Upper lobe of left lung (tissue), 6 donors: Measurements from ENCODE around the gene CHCT1. TPM values are rescaled to one million over a fixed set of nuclear protein-coding genes. Genes with fewer than 3 reads are reported as not detected.
"Not testable (repeated sequence)": the region's sequence is repeated elsewhere in the genome, so short reads cannot be mapped to it uniquely, and the experiment has no call there.

Experiments used
- ATAC-seq, 2 donors: fragments of 200-7000 bp; cut with Tn5 transposase; one replicate each; pipeline ENCODE4 v1.9.1; 2022; ENCODE audit warnings: mild to moderate bottlenecking in 2 of 2, moderate library complexity in 2 of 2; ENCODE audit not compliant: low FRiP score in 2 of 2
- DNase-seq, 2 donors: peaks; one replicate each; pipeline ENCODE4 v3.0.0-alpha.2; 2019 to 2020
- H3K27ac ChIP-seq, 4 donors: fragments of 200-600 bp; sonication (generic); one replicate each; pipeline ENCODE4 v1.5.1; 2016 to 2019
- H3K27me3 ChIP-seq, 4 donors: fragments of 200-600 bp; sonication (generic); one replicate each; pipeline ENCODE4 v1.5.1; 2017 to 2019
- H3K36me3 ChIP-seq, 4 donors: fragments of 200-600 bp; sonication (generic); one replicate each; pipeline ENCODE4 v1.5.1; 2016 to 2019
- H3K4me1 ChIP-seq, 4 donors: fragments of 200-600 bp; sonication (generic); one replicate each; pipeline ENCODE4 v1.5.1; 2018 to 2019
- H3K4me3 ChIP-seq, 4 donors: fragments of 200-600 bp; sonication (generic); one replicate each; pipeline ENCODE4 v1.5.1; 2017 to 2019; ENCODE audit warnings: mild to moderate bottlenecking in 2 of 4, moderate library complexity in 1 of 4
- H3K9me3 ChIP-seq, 4 donors: fragments of 200-600 bp; sonication (generic); one replicate each; pipeline ENCODE4 v1.5.1; 2018 to 2019
- EP300 ChIP-seq, 4 donors: sonication (generic); formaldehyde crosslinking; IDR thresholded peaks; one replicate each; pipeline ENCODE4 v1.5.1; 2017; ENCODE audit warnings: antibody characterized with exemption in 4 of 4, control low read depth in 2 of 4
- POLR2A ChIP-seq, 4 donors: fragments of 450-650 bp; IDR thresholded peaks; one replicate each; pipeline ENCODE4 v1.5.1; 2016 to 2017; ENCODE audit warnings: antibody characterized with exemption in 4 of 4, mild to moderate bottlenecking in 2 of 4
- POLR2AphosphoS5 ChIP-seq, 2 donors: sonication (generic); formaldehyde crosslinking; IDR thresholded peaks; one replicate each; pipeline ENCODE4 v1.5.1; 2017; ENCODE audit warnings: antibody characterized with exemption in 2 of 2
- WGBS, 2 donors: methylation state at CpG; one replicate each; pipeline ENCODE4 v1.1.5; 2017 to 2018; 5-methylcytosine and 5-hydroxymethylcytosine counted together
- total RNA-seq, 6 donors: library from RNA; depleted of rRNA in 4 of 6; stranded (reverse); fragments of >200 nt in 4 of 6; gene quantifications; one replicate each; pipeline versions ENCODE4 v1.1.0 to v1.2.1, GENCODE V29; 2016 to 2021
- TF ChIP-seq, protein P1 (sequence below), 6 experiments: fragments of 450-650 bp in 4 of 6; fragments of 200-600 bp in 2 of 6; sonication (generic) in 2 of 6; IDR thresholded peaks; one replicate each; pipeline ENCODE4 v1.5.1; 2016 to 2019; ENCODE audit warnings: antibody characterized with exemption in 6 of 6
- donor health status: DM: no; HTN: no; CAD: no; lungs with moderate emphysema.
- donor health status: DM: no; HTN: yes; CAD: no; lungs with severe emphysema.

Gene CHCT1
- total RNA-seq, 6 donors from 2014 or later: 0.37 to 0.61 TPM; not detected in 4

DNA sequence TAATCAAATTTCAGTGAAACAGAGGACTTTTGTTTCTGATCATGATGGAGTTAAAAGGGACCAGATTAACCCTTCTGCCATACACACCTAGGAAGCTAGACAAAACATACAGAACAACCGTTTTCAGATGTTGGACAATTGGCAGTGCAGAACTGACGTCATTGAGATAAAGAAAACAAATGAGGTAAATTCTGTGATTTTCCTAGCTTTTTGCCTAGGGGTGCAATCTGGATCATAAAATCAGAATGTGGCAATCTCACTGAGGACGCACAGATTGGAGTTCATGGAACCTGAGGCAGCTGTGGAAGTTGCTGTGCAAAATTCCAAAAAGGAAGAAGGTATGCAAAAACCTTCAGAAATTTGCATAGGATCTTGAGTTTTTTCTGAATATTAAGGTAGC, 15.4 kb upstream of the CHCT1 start:
- TF ChIP-seq, protein P1, sequence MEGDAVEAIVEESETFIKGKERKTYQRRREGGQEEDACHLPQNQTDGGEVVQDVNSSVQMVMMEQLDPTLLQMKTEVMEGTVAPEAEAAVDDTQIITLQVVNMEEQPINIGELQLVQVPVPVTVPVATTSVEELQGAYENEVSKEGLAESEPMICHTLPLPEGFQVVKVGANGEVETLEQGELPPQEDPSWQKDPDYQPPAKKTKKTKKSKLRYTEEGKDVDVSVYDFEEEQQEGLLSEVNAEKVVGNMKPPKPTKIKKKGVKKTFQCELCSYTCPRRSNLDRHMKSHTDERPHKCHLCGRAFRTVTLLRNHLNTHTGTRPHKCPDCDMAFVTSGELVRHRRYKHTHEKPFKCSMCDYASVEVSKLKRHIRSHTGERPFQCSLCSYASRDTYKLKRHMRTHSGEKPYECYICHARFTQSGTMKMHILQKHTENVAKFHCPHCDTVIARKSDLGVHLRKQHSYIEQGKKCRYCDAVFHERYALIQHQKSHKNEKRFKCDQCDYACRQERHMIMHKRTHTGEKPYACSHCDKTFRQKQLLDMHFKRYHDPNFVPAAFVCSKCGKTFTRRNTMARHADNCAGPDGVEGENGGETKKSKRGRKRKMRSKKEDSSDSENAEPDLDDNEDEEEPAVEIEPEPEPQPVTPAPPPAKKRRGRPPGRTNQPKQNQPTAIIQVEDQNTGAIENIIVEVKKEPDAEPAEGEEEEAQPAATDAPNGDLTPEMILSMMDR (IDR thresholded peaks at IDR 0.05): no peak
- no peak for TF ChIP-seq EP300 (IDR thresholded peaks at IDR 0.05)
- no peak for TF ChIP-seq POLR2A (IDR thresholded peaks at IDR 0.05)
- no peak for TF ChIP-seq POLR2AphosphoS5 (IDR thresholded peaks at IDR 0.05)
- no peaks in the 10 kb centered on the region for H3K36me3 ChIP-seq
- ATAC-seq: no peak
- H3K4me3 ChIP-seq: no peak overlapping the region
- WGBS, 2 donors: 77 to 84% methylated on average over 3 of the region's 3 CpGs
- H3K9me3 ChIP-seq: no peaks in the 10 kb centered on the region
- DNase-seq: no peak
- no peaks in the 10 kb centered on the region for H3K4me1 ChIP-seq
- no peaks in the 10 kb centered on the region for H3K27me3 ChIP-seq
- H3K27ac ChIP-seq: no peak overlapping the region

DNA sequence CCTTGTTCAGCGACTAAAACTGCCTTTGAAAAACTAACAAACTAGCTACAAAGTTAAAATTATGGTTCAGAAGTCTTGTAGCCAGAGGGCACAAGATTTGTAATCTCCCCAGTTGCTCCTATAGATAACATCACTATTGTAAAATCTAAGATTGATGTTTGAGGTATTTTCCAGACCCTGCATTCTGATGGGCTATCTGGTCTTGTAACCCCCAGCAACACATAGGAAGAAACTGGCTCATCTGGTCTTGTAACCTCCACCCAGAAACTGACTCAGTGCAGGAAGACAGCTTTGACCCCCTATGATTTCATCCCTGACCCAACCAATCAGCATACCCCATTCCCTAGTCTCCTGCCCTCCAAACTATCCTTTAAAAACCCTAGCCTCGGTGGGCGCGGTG, 12.3 kb upstream of the CHCT1 start:
- Histone ChIP-seq H3K27ac (no peak overlapping the region), H3K27me3 (no peaks in the 10 kb centered on the region), H3K4me1 (no peaks in the 10 kb centered on the region), H3K9me3 (no peaks in the 10 kb centered on the region), H3K4me3 (no peak overlapping the region), H3K36me3 (no peaks in the 10 kb centered on the region)
- DNase-seq (no peak), ATAC-seq (no peak)
- 91 to 94% methylated on average over 4 of the region's 4 CpGs for WGBS, 2 donors
- no peak for TF ChIP-seq POLR2AphosphoS5 (IDR thresholded peaks at IDR 0.05)

DNA sequence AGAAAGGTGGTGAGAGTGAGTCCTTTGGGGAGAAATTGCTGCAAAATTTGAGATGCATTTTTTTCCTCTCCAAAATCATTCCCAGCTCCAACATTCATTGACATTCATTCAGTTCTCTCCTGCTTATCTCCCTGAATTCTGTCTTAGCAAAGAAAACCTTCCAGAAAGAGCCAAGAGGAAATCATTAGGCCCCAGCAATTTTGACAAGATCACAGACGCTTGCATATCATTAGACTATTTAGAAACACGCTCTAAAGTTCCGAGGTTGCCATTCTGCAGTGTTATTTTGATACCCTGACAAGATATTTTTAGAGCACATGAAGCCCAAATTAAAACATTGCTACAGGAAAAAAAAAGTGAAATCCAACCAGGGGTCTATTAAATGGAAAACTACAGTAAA, 9.6 kb upstream of the CHCT1 start:
- 78 to 80% methylated on average over 3 of the region's 3 CpGs for WGBS, 2 donors
- H3K9me3 ChIP-seq: no peaks in the 10 kb centered on the region
- no peaks in the 10 kb centered on the region for H3K27me3 ChIP-seq
- H3K4me3 ChIP-seq: no peak overlapping the region
- no peaks in the 10 kb centered on the region for H3K36me3 ChIP-seq
- no peak for TF ChIP-seq POLR2A (IDR thresholded peaks at IDR 0.05)
- no peaks in the 10 kb centered on the region for H3K4me1 ChIP-seq
- DNase-seq: no peak
- ATAC-seq: no peak
- H3K27ac ChIP-seq: no peak overlapping the region

DNA sequence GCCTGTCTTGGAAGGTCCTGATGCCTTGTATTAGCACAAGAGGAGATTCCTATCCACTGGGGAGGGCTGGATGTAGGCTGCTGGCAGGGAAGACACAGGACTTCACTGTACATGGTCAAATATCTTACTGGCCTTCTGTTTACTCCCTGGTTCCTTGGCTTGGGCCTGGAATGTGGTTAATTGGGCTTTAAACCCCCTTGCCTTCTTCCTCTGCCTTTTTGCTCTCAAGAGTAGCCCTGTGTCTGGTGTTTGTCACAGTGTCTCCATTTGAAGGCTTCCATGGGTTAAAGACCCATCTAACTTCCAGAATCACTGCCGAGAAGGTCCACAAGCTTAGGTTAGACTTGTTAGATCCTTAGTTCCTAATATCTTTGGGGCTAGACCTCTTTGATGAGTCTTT, 7.1 kb upstream of the CHCT1 start:
- Histone ChIP-seq H3K27me3 (no peaks in the 10 kb centered on the region), H3K9me3 (no peaks in the 10 kb centered on the region), H3K4me1 (no peaks in the 10 kb centered on the region), H3K36me3 (no peaks in the 10 kb centered on the region), H3K4me3 (no peak overlapping the region), H3K27ac (no peak overlapping the region)
- no peak for TF ChIP-seq POLR2A (IDR thresholded peaks at IDR 0.05)
- no peak for TF ChIP-seq EP300 (IDR thresholded peaks at IDR 0.05)
- TF ChIP-seq, protein P1 (IDR thresholded peaks at IDR 0.05): no peak
- no peak for TF ChIP-seq POLR2AphosphoS5 (IDR thresholded peaks at IDR 0.05)
- DNase-seq (no peak), ATAC-seq (no peak)
- WGBS, 2 donors: 96 to 100% methylated on average over 1 of the region's 1 CpG

DNA sequence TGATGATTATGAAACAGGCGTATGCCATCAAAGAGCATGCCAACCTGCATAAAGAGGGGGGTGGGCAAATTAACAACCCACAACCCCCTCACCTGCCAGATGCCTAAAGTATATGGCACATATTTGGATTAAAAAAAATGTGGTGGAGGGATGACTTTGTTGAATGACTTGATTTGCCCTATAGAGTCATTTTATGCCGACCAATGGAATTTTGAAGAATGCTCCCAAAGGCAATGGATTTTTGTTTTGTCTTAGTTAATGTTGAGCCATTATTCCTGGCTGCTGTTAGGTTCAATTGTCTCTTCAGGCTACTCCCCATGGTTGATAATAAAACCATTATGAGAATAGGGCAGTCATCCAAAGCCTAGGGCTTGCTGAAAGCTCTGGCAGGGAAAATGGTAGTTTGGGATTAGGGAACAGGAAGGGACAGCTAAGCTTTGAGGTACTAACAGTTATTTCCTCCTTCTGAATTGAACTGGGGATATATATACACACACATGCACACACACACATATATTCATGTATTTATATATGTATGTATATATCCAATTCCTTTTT, 5.8 kb upstream of the CHCT1 start:
- WGBS, 2 donors: 80 to 82% methylated on average over 2 of the region's 2 CpGs
- Histone ChIP-seq H3K4me3 (no peak overlapping the region), H3K9me3 (no peaks in the 10 kb centered on the region), H3K27me3 (no peaks in the 10 kb centered on the region), H3K36me3 (no peaks in the 10 kb centered on the region), H3K27ac (no peak overlapping the region), H3K4me1 (peaks cover 0 to 6% (median 2%) of the 10 kb centered on the region in 4 donors)
- ATAC-seq (no peak), DNase-seq (no peak)
- TF ChIP-seq, protein P1 (IDR thresholded peaks at IDR 0.05): no peak
- TF ChIP-seq POLR2A (IDR thresholded peaks at IDR 0.05) (no peak), POLR2AphosphoS5 (IDR thresholded peaks at IDR 0.05) (no peak), EP300 (IDR thresholded peaks at IDR 0.05) (no peak)

DNA sequence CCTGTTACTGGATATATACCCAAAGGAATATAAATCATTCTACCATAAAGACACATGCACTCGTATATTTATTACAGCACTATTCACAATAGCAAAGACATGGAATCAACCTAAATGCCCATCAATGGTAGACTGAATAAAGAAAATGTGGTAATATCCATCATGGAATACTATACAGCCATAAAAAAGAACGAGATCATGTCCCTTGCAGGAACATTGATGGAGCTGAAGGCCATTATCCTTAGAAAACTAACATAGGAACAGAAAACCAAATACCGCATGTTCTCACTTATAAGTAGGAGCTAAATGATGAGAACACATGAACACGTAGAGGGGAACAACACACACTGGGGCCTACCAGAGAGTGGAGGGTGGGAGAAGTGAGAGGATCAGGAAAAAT, 3.3 kb upstream of the CHCT1 start:
- H3K36me3 ChIP-seq, H3K27ac ChIP-seq, H3K4me1 ChIP-seq, H3K27me3 ChIP-seq, DNase-seq, ATAC-seq, H3K4me3 ChIP-seq, H3K9me3 ChIP-seq: not testable (repeated sequence)
- 94 to 95% methylated on average over 4 of the region's 4 CpGs for WGBS, 2 donors

DNA sequence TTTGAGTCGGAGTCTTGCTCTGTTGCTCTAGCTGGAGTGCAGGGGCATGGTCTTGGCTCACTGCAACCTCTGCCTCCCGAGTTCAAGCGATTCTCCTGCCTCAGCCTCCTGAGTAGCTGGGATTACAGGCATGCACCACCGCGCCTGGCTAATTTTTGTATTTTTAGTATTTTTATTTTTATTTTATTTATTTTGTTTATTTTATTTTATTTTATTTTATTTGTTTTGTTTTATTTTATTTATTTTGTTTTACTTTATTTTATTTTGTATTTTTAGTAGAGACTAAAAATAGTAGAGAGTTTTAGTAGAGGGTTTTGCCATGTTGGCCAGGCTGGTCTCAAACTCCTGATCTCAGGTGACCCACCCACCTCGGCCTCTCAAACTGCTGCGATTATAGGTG, 2.4 kb upstream of the CHCT1 start:
- not testable (repeated sequence) for H3K4me3 ChIP-seq, H3K27me3 ChIP-seq, ATAC-seq, H3K36me3 ChIP-seq, H3K9me3 ChIP-seq, H3K27ac ChIP-seq, H3K4me1 ChIP-seq, DNase-seq
- WGBS, 2 donors: 96% methylated on average over 7 of the region's 7 CpGs
